HEK293 (cell line): ENCODE measurements around the gene TEX9.

Experiments used
- CTCF ChIA-PET: fragments of 350-600 bp; formaldehyde crosslinking; extraction: SDS; loops from one replicate; lab custom pipeline; 2021; ENCODE audit warnings: antibody characterized with exemption; lab: Yijun Ruan, JAX
- POLR2A ChIA-PET: fragments of 300-600 bp; formaldehyde crosslinking; extraction: SDS; loops from one replicate; lab custom pipeline; 2020; ENCODE audit warnings: antibody characterized with exemption, inconsistent platforms; lab: Yijun Ruan, JAX
- H3K27ac ChIP-seq: fragments of 200-500 bp; sonication (Bioruptor generic); 2 replicates; pipeline ENCODE4 v1.5.1; 2014; ENCODE audit warnings: low read depth, low read length, control low read depth, inconsistent platforms; ENCODE audit errors: extremely low read depth
- H3K36me3 ChIP-seq, 2 experiments: fragments of 200-500 bp in 1 of 2; sonication (Bioruptor generic) in 1 of 2; 1 replicate in 1 of 2; 2 replicates in 1 of 2; pipeline ENCODE4 v1.5.1; 2014 to 2017; ENCODE audit warnings: inconsistent platforms in 2 of 2, low read length in 2 of 2; ENCODE audit not compliant: control insufficient read depth in 2 of 2, insufficient read depth in 1 of 2
- H3K4me1 ChIP-seq: fragments of 200-500 bp; sonication (Bioruptor generic); 2 replicates; pipeline ENCODE4 v1.5.1; 2014; ENCODE audit warnings: mild to moderate bottlenecking, low read length, inconsistent platforms; ENCODE audit not compliant: control insufficient read depth, insufficient read depth
- H3K4me3 ChIP-seq: 2 replicates; pipeline ENCODE4 v1.5.1; 2011; ENCODE audit warnings: low read depth, mild to moderate bottlenecking, control low read depth, low read length, moderate library complexity
- H3K9me3 ChIP-seq: fragments of 200-500 bp; sonication (Bioruptor generic); 2 replicates; pipeline ENCODE4 v1.5.1; 2014; ENCODE audit warnings: low read depth, low read length, inconsistent platforms; ENCODE audit not compliant: control insufficient read depth, insufficient read depth
- BCL11A ChIP-seq: fragments of 450-650 bp; formaldehyde crosslinking; IDR thresholded peaks from 2 replicates; pipeline ENCODE4 v1.5.1; 2016; ENCODE audit warnings: low read depth, missing biosample characterization, missing genetic modification characterization
- OVOL3 ChIP-seq: fragments of 450-650 bp; formaldehyde crosslinking; IDR thresholded peaks from 2 replicates; pipeline ENCODE4 v1.5.1; 2016; ENCODE audit warnings: missing biosample characterization, missing genetic modification characterization
- SALL2 ChIP-seq: fragments of 450-650 bp; formaldehyde crosslinking; IDR thresholded peaks from 2 replicates; pipeline ENCODE4 v1.5.0; 2017; ENCODE audit warnings: missing biosample characterization, mild to moderate bottlenecking, missing genetic modification characterization, borderline replicate concordance
- YY2 ChIP-seq: fragments of 450-650 bp; formaldehyde crosslinking; IDR thresholded peaks from 2 replicates; pipeline ENCODE4 v1.5.1; 2016; ENCODE audit warnings: missing biosample characterization, missing genetic modification characterization
- ZBTB11 ChIP-seq: fragments of 450-650 bp; formaldehyde crosslinking; conservative IDR thresholded peaks from 2 replicates; pipeline ENCODE4 v1.5.1; 2016; ENCODE audit warnings: low read depth, missing biosample characterization, missing genetic modification characterization
- ZFP37 ChIP-seq: fragments of 450-650 bp; formaldehyde crosslinking; IDR thresholded peaks from 2 replicates; pipeline ENCODE4 v1.5.1; 2016; ENCODE audit warnings: missing biosample characterization, missing genetic modification characterization
- ZNF202 ChIP-seq: fragments of 450-650 bp; formaldehyde crosslinking; IDR thresholded peaks from 2 replicates; pipeline ENCODE4 v1.5.1; 2016; ENCODE audit warnings: missing biosample characterization, missing genetic modification characterization, borderline replicate concordance
- ZNF274 ChIP-seq, 2 experiments: fragments of 200-500 bp in 1 of 2; fragments of 450-650 bp in 1 of 2; sonication (Bioruptor generic) in 1 of 2; formaldehyde crosslinking in 1 of 2; IDR thresholded peaks; 2 replicates each; pipeline versions ENCODE4 v1.5.1 to v1.6.1; 2014 to 2016; ENCODE audit warnings: borderline replicate concordance in 1 of 2, inconsistent platforms in 1 of 2, low read length in 1 of 2, missing biosample characterization in 1 of 2, missing genetic modification characterization in 1 of 2
- ZNF521 ChIP-seq: fragments of 450-650 bp; formaldehyde crosslinking; IDR thresholded peaks from 2 replicates; pipeline ENCODE4 v1.5.1; 2017; ENCODE audit warnings: missing biosample characterization, mild to moderate bottlenecking, missing genetic modification characterization
- ZNF561 ChIP-seq: fragments of 450-650 bp; IDR thresholded peaks from 2 replicates; pipeline ENCODE4 v1.5.1; 2018; ENCODE audit warnings: missing biosample characterization, missing genetic modification characterization, borderline replicate concordance
- ZNF792 ChIP-seq: fragments of 450-650 bp; formaldehyde crosslinking; IDR thresholded peaks from 2 replicates; pipeline ENCODE4 v1.5.1; 2016; ENCODE audit warnings: missing biosample characterization, missing genetic modification characterization
- TF ChIP-seq, protein P1 (sequence below): fragments of 450-650 bp; IDR thresholded peaks from 2 replicates; pipeline ENCODE4 v1.5.1; 2018; ENCODE audit warnings: missing biosample characterization, missing genetic modification characterization
- TF ChIP-seq, protein P2 (sequence below): fragments of 450-650 bp; formaldehyde crosslinking; IDR thresholded peaks from 2 replicates; pipeline ENCODE4 v1.5.1; 2017; ENCODE audit warnings: missing biosample characterization, missing genetic modification characterization
- TF ChIP-seq, protein P3 (sequence below): fragments of 450-650 bp; formaldehyde crosslinking; IDR thresholded peaks from 2 replicates; pipeline ENCODE4 v1.5.1; 2016; ENCODE audit warnings: missing biosample characterization, missing genetic modification characterization
- TF ChIP-seq, protein P4 (sequence below): fragments of 450-650 bp; formaldehyde crosslinking; IDR thresholded peaks from 2 replicates; pipeline ENCODE4 v1.5.1; 2017; ENCODE audit warnings: missing biosample characterization, missing genetic modification characterization

TEX9 gene

GRCh38 chr15:56322444-56322843 lies 42.8 kb upstream of the TEX9 start:
- ChIA-PET POLR2A (no interaction called here), CTCF (no interaction called here)
- TF ChIP-seq ZBTB11 (tag by site-specific recombination), result no peak
- no peak for TF ChIP-seq ZNF792 (tag by site-specific recombination)
- H3K36me3 ChIP-seq, result no peaks in the 10 kb centered on the region
- H3K27ac ChIP-seq, result no peak overlapping the region
- no peaks in the 10 kb centered on the region for H3K4me1 ChIP-seq
- no peaks in the 10 kb centered on the region for H3K9me3 ChIP-seq
- H3K4me3 ChIP-seq, result no peak overlapping the region

- CTCF ChIA-PET, result no interaction called here
- POLR2A ChIA-PET, result no interaction called here
- Histone ChIP-seq H3K4me1 (no peaks in the 10 kb centered on the region), H3K36me3 (no peaks in the 10 kb centered on the region), H3K9me3 (no peaks in the 10 kb centered on the region), H3K27ac (no peak overlapping the region), H3K4me3 (no peak overlapping the region)
- TF ChIP-seq, protein P1, sequence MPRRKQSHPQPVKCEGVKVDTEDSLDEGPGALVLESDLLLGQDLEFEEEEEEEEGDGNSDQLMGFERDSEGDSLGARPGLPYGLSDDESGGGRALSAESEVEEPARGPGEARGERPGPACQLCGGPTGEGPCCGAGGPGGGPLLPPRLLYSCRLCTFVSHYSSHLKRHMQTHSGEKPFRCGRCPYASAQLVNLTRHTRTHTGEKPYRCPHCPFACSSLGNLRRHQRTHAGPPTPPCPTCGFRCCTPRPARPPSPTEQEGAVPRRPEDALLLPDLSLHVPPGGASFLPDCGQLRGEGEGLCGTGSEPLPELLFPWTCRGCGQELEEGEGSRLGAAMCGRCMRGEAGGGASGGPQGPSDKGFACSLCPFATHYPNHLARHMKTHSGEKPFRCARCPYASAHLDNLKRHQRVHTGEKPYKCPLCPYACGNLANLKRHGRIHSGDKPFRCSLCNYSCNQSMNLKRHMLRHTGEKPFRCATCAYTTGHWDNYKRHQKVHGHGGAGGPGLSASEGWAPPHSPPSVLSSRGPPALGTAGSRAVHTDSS (tag by site-specific recombination), result peak; percentile 65
- TF ChIP-seq ZFP37 (tag by site-specific recombination), result no peak
These were observed 41.8 kb upstream of the TEX9 start for GRCh38 chr15:56323435-56323834.

DNA sequence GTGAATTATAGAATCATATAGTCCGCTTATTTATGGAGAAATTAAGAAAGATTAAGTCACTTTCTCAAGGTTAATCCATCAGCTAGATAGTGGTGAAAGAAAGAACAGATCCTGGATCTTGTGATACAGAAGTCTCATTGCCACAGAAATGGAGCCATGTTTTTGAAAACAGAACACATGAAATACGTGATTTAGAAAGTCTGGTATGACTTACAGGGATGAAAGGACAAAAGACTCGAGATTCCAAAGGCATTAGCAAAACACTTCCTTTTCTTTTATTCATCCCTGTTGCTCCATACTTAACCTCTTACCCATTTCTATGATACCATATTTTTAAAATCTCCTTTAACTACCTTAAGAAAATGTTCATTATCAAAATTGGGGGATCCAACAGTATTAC lies 40.0 kb upstream of the TEX9 start:
- no peak overlapping the region for H3K4me3 ChIP-seq
- POLR2A ChIA-PET, result no interaction called here
- CTCF ChIA-PET, result no interaction called here
- no peaks in the 10 kb centered on the region for H3K4me1 ChIP-seq
- no peak overlapping the region for H3K27ac ChIP-seq
- no peaks in the 10 kb centered on the region for H3K9me3 ChIP-seq
- no peaks in the 10 kb centered on the region for H3K36me3 ChIP-seq
- TF ChIP-seq BCL11A (tag by site-specific recombination), result no peak
- TF ChIP-seq, protein P2, sequence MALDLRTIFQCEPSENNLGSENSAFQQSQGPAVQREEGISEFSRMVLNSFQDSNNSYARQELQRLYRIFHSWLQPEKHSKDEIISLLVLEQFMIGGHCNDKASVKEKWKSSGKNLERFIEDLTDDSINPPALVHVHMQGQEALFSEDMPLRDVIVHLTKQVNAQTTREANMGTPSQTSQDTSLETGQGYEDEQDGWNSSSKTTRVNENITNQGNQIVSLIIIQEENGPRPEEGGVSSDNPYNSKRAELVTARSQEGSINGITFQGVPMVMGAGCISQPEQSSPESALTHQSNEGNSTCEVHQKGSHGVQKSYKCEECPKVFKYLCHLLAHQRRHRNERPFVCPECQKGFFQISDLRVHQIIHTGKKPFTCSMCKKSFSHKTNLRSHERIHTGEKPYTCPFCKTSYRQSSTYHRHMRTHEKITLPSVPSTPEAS (tag by site-specific recombination), result no peak

GRCh38 chr15:56327721-56328502 lies 37.3 kb upstream of the TEX9 start:
- no peaks in the 10 kb centered on the region for H3K9me3 ChIP-seq
- ChIA-PET POLR2A (no interaction called here), CTCF (no interaction called here)
- no peak overlapping the region for H3K4me3 ChIP-seq
- H3K36me3 ChIP-seq, result no peaks in the 10 kb centered on the region
- H3K4me1 ChIP-seq, result no peaks in the 10 kb centered on the region
- H3K27ac ChIP-seq, result no peak overlapping the region
- TF ChIP-seq OVOL3 (tag by site-specific recombination), result no peak
- no peak for TF ChIP-seq ZNF561 (tag by site-specific recombination)
- TF ChIP-seq ZNF202 (tag by site-specific recombination), result no peak
- TF ChIP-seq ZNF274 (IDR thresholded peaks at IDR 0.05; ENCODE audit: low read length), result no peak
- no peak for TF ChIP-seq ZNF274 (tag by site-specific recombination; IDR thresholded peaks at IDR 0.05; ENCODE audit: borderline replicate concordance)
- no peak for TF ChIP-seq SALL2 (tag by site-specific recombination)
- TF ChIP-seq ZNF521 (tag by site-specific recombination), result no peak
- TF ChIP-seq, protein P3, sequence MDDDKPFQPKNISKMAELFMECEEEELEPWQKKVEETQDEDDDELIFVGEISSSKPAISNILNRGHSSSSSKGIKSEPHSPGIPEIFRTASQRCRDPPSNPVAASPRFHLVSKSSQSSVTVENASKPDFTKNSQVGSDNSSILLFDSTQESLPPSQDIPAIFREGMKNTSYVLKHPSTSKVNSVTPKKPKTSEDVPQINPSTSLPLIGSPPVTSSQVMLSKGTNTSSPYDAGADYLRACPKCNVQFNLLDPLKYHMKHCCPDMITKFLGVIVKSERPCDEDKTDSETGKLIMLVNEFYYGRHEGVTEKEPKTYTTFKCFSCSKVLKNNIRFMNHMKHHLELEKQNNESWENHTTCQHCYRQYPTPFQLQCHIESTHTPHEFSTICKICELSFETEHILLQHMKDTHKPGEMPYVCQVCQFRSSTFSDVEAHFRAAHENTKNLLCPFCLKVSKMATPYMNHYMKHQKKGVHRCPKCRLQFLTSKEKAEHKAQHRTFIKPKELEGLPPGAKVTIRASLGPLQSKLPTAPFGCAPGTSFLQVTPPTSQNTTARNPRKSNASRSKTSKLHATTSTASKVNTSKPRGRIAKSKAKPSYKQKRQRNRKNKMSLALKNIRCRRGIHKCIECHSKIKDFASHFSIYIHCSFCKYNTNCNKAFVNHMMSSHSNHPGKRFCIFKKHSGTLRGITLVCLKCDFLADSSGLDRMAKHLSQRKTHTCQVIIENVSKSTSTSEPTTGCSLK, result no peak
- TF ChIP-seq, protein P4, sequence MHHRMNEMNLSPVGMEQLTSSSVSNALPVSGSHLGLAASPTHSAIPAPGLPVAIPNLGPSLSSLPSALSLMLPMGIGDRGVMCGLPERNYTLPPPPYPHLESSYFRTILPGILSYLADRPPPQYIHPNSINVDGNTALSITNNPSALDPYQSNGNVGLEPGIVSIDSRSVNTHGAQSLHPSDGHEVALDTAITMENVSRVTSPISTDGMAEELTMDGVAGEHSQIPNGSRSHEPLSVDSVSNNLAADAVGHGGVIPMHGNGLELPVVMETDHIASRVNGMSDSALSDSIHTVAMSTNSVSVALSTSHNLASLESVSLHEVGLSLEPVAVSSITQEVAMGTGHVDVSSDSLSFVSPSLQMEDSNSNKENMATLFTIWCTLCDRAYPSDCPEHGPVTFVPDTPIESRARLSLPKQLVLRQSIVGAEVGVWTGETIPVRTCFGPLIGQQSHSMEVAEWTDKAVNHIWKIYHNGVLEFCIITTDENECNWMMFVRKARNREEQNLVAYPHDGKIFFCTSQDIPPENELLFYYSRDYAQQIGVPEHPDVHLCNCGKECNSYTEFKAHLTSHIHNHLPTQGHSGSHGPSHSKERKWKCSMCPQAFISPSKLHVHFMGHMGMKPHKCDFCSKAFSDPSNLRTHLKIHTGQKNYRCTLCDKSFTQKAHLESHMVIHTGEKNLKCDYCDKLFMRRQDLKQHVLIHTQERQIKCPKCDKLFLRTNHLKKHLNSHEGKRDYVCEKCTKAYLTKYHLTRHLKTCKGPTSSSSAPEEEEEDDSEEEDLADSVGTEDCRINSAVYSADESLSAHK (tag by site-specific recombination), result no peak
- TF ChIP-seq YY2 (tag by site-specific recombination), result no peak
